NCI-H1048 (cell line): ENCODE results near the gene ATP1B3.
"Not testable (repeated sequence)": the region's sequence is repeated elsewhere in the genome, so short reads cannot be mapped to it uniquely, and the experiment has no call there.

ENCODE experiments used
- DNase-seq: peaks from one replicate; lab custom pipeline; 2025; lab: John Stamatoyannopoulos, UW

Gene ATP1B3

DNA sequence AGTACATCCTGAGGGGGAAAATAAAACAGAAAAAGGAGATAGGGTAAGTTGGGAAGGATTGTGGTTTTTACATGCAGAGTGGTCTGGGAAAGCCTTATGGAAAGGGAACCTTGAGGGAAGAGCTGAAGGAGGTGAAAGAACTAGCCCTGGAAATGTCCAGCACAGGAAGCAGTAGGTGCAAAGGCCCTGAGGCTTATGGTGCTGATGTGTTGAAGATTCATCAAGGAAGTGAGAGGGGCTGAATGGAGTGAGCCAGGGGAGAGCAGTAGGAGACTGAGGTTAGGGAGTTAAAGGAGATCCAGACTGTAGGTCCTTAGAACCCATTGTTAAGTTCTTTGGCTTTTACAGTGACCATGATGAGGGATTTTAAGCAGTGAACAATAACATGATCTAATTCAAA, 33.0 kb downstream of the ATP1B3 start:
- no peak for DNase-seq

DNA sequence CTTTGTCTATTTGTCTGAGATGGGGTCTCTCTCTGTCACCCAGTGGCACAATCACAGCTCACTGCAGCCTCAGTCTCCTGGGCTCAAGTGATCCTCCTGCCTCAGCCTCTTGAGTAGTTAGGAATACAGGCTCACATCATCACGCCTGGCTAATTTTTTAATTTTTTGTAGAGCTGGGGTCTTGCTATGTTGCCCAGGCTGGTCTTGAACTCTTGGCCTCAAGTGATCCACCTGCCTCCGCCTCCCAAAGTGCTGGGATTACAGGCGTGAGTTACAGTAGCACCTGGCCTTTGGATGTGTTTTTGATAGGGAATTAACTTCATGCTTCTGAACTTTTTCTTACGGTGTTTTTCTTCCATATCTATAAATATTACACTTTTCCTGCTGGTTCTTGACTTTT, 33.5 kb downstream of the ATP1B3 start:
- DNase-seq = not testable (repeated sequence)

DNA sequence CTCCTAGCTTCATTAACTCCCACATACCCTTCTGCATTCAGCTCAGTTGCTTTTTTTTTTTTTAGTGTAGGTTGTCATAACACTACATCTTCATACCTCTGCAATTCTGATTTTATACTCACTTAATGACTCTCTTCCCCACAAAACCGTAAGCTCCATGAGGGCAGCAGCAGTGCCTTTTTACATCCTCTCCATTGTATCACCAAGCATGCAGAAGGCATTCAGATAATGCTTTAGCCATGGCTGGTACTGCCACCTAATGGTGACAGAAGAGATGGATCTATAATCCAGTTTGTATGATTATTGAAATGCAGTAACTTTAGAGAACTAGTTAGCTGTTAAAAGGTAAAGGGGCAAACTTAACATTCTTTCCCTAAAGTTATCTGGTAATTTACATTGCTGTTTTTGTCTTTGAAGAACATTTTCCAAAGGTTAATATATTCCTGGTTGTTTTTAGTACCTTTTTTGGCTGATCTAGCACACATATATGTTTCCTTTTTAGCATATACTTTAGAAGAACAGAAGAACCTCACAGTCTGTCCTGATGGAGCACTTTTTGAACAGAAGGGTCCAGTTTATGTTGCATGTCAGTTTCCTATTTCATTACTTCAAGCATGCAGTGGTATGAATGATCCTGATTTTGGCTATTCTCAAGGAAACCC, 36.8 kb downstream of the ATP1B3 start:
- no peak for DNase-seq

DNA sequence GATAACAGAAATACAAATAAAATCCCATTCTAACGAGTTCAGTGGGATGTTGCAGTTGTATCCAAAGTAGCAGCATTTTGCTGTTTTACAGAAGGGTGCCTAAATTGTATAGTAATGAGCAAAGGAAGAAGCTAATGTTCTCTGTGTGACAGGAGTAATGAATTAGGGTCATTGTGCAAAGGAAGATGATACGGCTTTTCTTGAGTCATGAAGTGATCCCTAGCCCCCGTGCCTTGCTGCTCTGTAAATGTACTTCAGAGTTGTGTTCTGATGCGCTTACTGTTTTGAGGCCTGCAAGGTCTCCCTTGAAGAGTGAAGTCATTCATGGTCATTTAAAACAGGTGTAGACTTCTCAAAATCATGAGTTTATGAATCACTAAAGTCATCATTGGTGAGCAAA, 37.9 kb downstream of the ATP1B3 start:
- no peak for DNase-seq

DNA sequence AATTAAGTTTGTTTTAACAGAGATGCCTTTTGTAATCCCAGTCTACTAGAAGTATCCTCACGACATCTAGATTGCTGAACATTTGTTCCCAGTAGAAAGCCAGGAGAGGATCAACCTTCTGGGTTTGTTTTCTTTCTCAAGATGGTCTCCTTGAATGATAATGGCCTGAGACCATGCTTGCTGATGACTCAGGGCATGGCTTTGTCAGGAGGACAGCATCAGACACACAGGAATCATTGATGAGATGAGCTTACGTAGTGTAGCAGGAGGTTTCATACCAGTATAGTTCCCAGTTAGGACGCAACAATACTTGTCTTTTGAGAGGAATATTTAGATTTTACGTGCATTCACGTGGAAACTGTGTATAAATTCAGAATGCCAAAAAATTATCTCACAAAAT, 38.6 kb downstream of the ATP1B3 start:
- no peak for DNase-seq

DNA sequence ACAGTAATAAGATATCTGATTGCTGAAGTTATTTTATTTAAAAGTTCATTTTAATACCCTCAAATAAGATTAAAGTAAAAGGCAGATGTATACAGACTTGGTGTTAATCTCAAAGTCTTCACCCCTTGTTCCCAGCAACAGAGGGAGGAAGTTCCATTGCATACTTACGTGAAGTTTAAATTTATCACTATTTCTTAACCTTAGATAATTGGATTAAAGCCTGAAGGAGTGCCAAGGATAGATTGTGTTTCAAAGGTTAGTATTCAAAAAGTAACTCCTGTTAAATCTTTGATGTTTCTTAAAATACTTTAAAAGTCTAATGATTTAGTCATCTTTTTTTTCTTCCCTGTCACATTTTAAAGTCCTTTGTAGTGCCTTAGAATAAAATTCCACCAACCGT, 39.3 kb downstream of the ATP1B3 start:
- no peak for DNase-seq

DNA sequence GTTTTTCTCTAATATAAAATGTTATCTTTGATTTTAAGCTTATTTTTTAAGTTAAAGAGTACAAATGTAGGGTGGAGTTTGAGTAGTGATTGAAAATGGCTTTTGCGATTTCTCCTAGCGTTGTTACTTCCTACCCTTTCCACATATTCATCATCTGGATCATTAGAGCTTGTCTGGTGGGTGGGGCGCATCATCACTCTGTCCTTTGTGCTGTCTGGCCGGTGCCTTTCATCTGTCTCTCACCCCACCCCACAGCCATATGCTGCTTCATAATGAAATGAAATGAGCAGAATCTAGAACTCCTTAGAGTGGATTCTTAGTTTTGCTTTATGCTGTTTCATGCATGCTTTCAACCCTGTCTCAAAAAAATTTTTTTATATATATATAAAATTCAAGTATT, 44.3 kb downstream of the ATP1B3 start:
- no peak for DNase-seq

DNA sequence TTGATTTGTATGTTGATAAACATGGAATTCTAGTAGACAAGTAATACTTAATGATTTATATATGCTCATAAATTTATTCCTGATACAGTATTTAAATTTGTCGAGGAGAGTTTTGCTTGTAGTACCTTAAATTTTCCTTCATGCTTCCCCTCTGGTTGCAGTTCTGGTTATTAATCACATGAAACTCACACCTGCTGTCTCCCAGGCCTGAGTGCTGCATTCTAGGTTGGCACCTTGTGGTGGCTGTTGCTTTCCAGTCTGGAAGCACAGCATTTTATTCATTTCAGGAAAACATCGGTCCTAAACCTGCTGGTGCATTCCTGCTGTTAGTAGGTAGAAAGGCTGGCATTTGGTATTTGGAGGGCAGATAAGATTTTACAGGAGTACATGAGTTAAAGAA, 44.9 kb downstream of the ATP1B3 start:
- DNase-seq = no peak

DNA sequence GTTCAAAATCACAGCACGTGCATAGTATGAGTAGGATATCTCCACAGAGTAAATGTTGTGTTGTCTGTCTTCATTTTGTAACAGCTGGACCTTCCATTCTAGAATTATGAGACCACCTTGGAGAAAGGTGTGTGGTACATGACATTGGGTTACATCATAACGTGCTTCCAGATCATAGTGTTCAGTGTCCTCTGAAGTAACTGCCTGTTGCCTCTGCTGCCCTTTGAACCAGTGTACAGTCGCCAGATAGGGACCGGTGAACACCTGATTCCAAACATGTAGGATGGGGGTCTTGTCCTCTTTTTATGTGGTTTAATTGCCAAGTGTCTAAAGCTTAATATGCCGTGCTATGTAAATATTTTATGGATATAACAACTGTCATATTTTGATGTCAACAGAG, 49.2 kb downstream of the ATP1B3 start:
- DNase-seq = not testable (repeated sequence)

DNA sequence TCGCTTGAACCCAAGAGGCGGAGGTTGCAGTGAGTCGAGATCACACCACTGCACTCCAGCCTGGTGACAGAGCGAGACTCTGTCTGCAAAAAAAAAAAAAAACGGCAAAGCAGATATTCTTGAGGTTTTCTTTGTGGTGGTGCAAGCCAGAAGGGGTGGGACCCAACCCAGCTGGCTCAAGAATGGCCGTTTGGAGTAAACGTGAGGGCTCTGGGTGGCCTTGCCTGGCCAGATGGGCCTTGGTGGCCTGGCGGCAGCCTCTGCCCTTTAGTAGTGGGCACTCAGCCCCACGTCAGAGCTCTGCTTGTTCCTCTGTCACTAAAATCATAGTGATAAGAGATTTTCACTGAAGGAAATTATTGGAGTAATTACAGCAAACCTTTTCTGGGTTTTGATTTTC, 50.5 kb downstream of the ATP1B3 start:
- DNase-seq = no peak

DNA sequence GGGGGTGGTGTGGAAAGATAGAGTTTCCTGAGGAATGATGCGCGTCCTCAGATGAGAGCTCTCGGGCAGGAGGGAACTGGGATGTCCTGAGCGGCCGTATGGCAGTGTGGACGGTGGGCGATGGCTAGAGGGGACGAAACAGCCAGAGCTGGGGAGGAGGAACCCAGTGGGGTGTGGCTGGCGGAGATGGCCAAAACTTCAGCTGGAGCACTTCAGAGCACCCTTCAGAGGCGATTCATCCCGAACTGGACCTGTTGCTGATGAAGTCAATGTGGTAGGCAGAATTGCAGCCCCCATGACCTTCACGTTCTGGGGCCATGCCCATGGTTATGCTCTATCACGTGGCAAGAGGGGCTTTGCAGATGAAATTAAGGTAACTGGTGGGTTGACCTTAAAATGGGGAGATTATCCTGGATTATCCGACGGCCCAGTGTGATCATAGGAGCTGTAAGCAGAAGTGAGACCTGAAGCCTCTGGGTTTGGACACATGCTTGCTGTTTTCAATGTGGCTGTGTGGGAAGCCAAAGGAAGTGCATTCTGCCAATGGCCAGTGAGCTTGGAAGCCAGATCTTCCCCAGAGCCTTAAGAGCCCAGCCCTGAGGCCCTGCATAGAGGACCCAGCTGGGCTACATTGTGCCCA, 52.3 kb downstream of the ATP1B3 start:
- no peak for DNase-seq

DNA sequence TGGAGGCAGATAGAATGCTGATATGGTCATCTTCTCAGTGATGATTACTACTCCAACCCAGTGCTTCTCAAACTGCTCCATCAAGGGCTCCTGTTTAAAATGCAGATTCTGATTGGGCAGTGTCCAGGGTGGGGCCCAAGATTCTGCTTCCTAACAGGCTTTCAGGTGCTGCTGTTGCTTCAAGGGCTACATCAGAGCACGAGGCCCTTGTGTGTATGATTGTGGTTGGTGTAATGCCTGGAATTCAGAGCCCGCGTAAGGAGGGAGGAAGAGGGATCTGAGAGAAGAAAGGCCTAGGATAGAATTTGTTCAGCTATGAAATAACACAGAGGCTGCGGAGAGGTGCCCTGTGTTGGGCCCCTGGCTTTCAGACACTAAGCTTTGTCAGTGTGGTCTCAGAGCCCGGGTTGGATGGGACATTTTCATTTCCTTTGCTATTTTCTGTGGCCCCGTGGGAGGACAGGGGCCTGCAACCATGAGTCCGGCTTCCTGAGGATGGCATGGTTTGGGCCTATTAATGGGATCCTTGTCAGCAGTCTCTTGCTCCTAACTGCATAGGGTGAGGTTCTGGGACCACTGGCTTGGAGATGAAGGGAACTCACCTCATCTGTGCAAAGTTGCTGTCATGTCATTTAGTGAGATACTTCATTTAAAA, 53.0 kb downstream of the ATP1B3 start:
- DNase-seq = no peak

DNA sequence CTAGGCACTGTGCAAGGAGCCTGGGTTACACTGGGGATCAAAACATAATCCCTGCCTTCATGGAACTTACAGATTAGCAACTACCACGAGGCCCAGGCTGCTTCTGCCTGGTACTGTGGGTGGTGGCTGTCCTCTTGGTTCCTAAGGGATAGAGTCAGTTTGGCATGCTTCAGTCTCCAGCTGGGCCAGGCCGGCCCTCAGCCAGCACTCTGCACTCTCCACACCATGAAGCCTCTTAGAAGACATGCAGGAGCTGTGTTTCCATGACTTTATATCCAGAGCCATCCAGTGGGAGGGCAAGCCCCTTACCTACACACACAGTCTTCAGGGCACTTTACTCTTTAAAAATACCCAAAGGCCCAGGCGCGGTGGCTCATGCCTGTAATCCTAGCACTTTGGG, 54.4 kb downstream of the ATP1B3 start:
- no peak for DNase-seq

DNA sequence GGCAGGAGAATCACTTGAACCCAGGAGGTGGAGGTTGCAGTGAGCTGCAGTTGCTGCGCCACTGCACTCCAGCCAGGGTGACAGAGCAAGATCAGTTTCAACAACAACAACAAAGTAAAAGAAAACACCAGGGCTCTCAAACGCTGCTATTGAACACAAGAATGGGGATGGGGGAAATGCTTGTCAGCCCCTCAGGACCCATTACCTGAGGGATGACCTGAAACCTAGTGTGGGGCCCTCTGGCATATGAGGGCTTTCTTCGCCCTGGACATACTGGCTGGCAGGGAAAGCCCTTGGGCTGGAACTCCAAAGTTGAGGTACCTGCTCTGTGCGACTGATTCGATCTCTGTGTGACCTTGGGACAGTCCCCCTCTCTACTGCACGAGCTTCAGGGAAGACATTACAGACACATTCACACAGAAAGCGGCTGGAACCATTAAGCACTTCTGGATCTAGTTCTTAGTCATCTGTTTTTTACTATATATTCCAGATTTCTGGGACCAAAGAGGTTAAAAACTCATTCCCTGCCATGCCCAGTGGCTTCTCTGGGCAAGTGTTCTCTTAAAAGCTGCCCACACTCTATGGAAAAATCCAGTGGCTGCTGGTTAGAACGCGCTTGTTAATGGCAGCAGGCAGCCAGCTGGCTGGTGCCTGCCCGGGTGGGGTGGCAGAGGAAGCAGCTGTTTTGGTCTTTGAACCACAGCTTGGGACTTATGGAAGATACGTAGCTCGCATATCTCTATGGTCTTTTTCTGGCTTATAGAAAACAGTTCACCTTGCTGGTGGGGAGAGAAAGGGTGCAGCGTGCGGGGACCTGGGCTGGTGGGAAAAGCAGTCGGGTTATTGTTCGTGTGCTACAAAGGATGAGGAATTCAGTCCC, 57.2 kb downstream of the ATP1B3 start:
- no peak for DNase-seq

DNA sequence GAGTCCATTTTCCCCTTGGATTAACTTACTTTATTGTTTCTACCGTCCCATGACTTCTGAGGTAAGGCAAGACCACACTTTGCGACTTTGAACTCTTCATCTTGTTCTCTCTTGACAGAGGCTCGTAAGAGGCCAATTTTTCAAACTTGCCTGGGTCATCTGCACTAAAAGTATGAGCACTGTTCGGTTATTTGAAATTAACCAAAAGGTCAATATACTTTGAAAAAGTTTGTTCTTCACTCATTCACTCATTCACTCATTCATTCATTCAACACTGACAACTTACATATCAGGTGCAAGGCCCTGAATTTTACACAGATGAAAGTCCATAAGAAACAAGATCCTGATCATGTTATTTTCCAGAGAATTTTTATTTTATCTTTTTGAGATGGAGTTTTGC, 57.9 kb downstream of the ATP1B3 start:
- no peak for DNase-seq

DNA sequence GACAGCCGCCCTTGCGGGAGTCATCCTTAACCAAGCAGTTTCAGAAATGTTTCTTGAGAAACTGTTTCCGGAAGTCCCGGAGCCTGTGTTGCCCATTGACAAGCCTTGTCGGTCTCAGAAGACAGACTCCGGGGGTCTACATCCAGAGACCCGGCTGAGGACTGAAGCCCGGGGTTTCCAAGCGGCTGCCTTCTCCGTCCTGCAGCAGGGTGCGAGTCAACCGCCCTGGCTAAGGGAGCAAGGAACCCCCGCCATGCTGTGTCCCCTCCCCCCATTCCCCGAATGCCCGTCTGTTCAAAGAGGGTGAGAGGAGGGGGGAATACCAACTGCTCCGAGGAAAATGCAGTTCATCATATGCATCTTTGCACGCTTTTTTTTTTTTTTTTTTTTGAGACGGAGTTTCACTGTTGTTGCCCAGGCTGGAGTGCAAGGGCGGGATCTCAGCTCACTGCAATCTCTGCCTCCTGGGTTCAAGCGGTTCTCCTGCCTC, 61.6 kb downstream of the ATP1B3 start:
- DNase-seq = no peak

DNA sequence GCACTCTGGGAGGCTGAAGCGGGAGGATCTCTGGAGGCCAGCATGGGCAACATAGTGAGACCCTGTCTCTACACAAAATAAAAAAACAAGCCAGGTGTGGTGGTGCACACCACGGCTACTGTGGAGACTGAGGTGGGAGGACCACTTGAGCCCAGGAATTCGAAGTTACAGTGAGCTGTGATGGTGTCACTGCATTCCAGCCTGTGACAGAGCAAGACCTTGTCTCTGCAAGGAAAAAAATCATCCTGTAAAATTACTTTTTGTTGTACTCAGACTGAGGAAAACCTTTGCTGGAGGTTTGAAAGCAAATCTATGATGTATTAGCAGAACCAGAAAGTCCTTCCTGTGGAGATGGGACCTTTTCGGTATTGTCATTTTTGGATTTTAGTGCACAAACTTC, 63.3 kb downstream of the ATP1B3 start:
- no peak for DNase-seq

DNA sequence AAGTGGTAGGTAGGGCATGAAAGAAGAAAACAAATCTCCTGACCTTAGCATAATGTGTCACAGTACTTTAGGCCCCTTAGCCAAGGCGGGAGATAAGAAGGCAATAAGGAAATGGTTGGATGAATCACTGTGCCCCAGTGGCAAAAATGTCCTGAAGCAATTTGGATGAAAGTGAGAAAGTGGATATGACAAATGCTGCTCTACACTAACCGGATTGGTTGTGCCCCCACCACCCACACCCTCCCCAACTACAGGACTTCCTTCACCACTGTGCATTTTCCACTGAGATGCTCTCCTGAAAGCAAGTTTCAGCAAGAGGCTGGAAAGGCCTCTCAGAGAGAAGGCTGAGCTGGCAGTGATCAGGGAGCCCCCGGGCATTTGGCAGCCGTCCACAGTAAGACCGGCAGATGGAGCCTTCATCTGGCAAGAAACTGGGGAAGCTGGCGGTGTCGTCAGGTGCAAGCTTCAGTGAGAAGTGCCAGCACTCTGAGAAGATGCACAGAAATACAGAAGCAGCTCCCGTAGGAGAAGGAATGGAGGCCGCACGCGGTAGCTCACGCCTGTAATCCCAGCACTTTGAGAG, 63.8 kb downstream of the ATP1B3 start:
- DNase-seq = no peak

DNA sequence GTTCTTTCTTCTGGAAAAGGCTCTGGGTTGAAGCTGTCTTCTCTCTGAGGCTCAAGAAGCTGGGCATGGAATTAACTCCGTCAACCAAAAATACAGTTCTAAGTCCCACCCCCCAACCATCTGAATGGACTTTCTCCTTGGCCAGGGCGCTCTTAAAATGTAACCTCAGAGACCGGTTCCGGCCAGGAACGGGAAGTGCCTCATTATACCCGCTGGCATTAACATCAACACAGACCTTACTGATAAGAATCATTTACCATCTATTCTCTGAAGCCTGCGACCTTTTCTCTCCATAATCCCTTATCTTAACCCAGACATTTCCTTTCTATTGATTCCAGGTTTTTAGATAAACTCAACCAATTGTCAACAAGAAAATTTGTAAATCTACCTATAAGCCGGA, 64.7 kb downstream of the ATP1B3 start:
- no peak for DNase-seq

DNA sequence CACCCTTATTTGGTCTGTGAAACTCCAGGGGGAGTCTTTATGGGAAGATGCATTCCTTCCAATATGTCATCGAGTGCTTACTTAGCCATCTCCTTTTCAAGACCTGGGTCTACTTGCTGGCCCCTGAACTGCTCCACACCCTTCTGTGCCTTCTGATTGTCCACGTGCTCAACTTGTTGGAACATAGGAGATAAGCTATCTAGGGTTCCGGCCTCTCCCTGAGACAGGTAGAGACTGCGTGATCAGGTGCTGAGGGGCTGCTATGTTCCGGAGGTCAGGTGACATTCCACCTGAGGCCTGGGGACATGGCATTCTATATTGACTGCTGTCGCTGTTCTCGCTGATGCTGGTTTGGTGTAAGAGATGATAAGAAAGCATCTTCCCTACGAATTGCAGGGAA, 65.6 kb downstream of the ATP1B3 start:
- no peak for DNase-seq

DNA sequence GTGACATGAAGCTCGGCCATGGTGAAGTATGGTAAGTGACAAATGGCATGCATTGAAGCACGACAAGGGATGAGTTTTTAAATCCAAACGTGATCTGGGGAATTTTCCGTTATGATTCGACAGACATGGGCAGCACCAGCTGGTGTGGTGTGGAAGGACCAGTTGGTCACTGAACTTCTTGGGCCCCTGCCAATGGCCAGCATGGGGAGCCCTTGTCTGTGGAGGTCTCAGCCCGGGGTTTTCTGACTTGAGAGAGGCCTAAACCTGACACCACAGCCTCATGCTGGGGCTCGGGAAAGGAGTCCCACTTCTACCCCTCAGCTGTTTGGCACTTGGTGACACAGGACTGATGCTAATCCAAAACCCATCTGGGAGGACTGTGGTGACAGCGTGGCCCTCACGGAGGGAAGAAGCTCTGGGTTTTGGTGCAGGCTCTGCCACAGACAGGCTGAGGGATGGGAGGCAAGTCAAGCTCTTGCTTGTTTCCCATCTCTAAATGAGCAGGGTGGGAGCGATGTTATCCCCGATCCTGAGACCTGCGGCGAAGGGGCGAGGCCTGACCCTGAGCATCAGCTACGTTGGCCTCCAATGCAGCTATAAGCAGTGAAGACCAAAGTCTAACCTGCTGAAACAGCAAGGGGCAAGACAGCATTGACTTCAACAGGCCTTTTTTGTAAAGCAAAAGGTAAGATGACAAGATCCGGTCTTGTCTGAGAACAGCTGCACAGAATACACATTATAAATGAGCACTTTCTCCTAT, 69.5 kb downstream of the ATP1B3 start:
- no peak for DNase-seq
